Heart left ventricle (tissue), 16 donors: ENCODE results near the gene TEAD1. TPM values are rescaled to one million over a fixed set of nuclear protein-coding genes. Genes with fewer than 3 reads are reported as not detected.

Experiments
- ATAC-seq, 4 donors: fragments of 200-7000 bp; cut with Tn5 transposase; one replicate each; pipeline ENCODE4 v1.9.1; 2020 to 2022; ENCODE audit warnings: moderate library complexity in 4 of 4, mild to moderate bottlenecking in 3 of 4, moderate number of reproducible peaks in 1 of 4
- DNase-seq, 5 donors: peaks; one replicate each; pipeline ENCODE4 v3.0.0-alpha.2; 2020
- H3K27ac ChIP-seq, 12 donors: fragments of 200-600 bp; sonication (generic) in 4 of 12; one replicate each; pipeline versions ENCODE4 v1.5.0 to v1.8.0; 2016 to 2022; ENCODE audit warnings: mild to moderate bottlenecking in 2 of 12
- H3K27me3 ChIP-seq, 9 donors: fragments of 200-600 bp; sonication (generic) in 2 of 9; one replicate each; pipeline versions ENCODE4 v1.5.1 to v1.8.0; 2016 to 2022; ENCODE audit warnings: mild to moderate bottlenecking in 3 of 9
- H3K36me3 ChIP-seq, 9 donors: fragments of 200-600 bp; sonication (generic) in 2 of 9; one replicate each; pipeline versions ENCODE4 v1.5.0 to v1.8.0; 2018 to 2022; ENCODE audit warnings: mild to moderate bottlenecking in 2 of 9
- H3K4me1 ChIP-seq, 12 donors: fragments of 200-600 bp; sonication (generic) in 4 of 12; one replicate each; pipeline versions ENCODE4 v1.5.0 to v1.8.0; 2016 to 2022; ENCODE audit warnings: mild to moderate bottlenecking in 3 of 12
- H3K4me3 ChIP-seq, 12 donors: fragments of 200-600 bp; sonication (generic) in 4 of 12; one replicate each; pipeline versions ENCODE4 v1.5.0 to v1.8.0; 2017 to 2022; ENCODE audit warnings: mild to moderate bottlenecking in 9 of 12, moderate library complexity in 4 of 12
- H3K9me3 ChIP-seq, 12 donors: fragments of 200-600 bp; sonication (generic) in 4 of 12; one replicate each; pipeline versions ENCODE4 v1.5.0 to v1.8.0; 2016 to 2022; ENCODE audit warnings: mild to moderate bottlenecking in 1 of 12
- CTCF ChIP-seq, 12 donors: fragments of 200-600 bp; sonication (generic) in 4 of 12; IDR thresholded peaks; one replicate each; pipeline versions ENCODE4 v1.5.0 to v1.8.0; 2018 to 2022; ENCODE audit warnings: antibody characterized with exemption in 12 of 12, mild to moderate bottlenecking in 5 of 12
- POLR2A ChIP-seq, 2 donors: fragments of 450-650 bp; IDR thresholded peaks; one replicate each; pipeline ENCODE4 v1.6.1; 2017; ENCODE audit warnings: antibody characterized with exemption in 2 of 2, mild to moderate bottlenecking in 2 of 2, moderate library complexity in 2 of 2
- WGBS, 4 donors: extraction: QIAGEN DNeasy Blood & Tissue Kit in 2 of 4; methylation state at CpG; one replicate each; pipeline versions ENCODE4 v1.1.5 to v1.1.7; 2013 to 2018; 5-methylcytosine and 5-hydroxymethylcytosine counted together
- intact Hi-C, 10 donors: fragments of 100-400 bp; cut with DNase I; formaldehyde crosslinking; loops; one replicate each; pipeline versions ENCODE4 v1.11.1 to v1.14.2; 2022
- polyA plus RNA-seq, 2 donors: library from polyadenylated mRNA; stranded (reverse); fragments of 200-250 nt; gene quantifications; one replicate each; pipeline ENCODE4 v1.2.3, GENCODE V29; 2013
- total RNA-seq, 9 donors: library from RNA; depleted of rRNA in 2 of 9; stranded (reverse); fragments of >200 nt in 2 of 9; fragmentation: NEBNext Ultra II Directional in 3 of 9; extraction: Animal tissue kit (Norgen Biotek cat#: 25700) in 3 of 9; gene quantifications; one replicate each; pipeline versions ENCODE4 v1.1.0 to v1.2.4, GENCODE V29; 2016 to 2023
- donor health status: ischemic (EF 13 %, LVEDD 7.1; RV severe dilation, severe dysfunction).
- donor health status: healthy with polysubstance abuse.
- donor health status: DM: no; HTN: yes; CAD: no.
- donor health status: DM: no; HTN: no; CAD: no.
- donor health status: ischemic (EF 25% LVEDD 6.9; RV normal size, moderate dysfunction).
- donor health status: ischemic (EF 25% LVEDD 5.7; RV mildly dilated, moderate dysfunction).
- donor health status: healthy.
- donor health status: DM: yes; HTN: yes; CAD: no.
- donor health status: ischemic (EF 35%, LVEDD 5.7; RV mildly dilated, moderate dysfunction).
- donor health status: nonischemic (EF 11% LVEDD 7.7; RV severe dilation, severe dysfunction).
- donor health status: DM: yes; HTN: yes; CAD: no.
- donor health status: PGD.
- donor health status: ischemic (EF 29% LVEDD 5.4; RV normal size, mild dysfunction).
- donor health status: nonischemic (EF 23%, LVEDD 6.1; RV moderate dilation, normal function).

Gene TEAD1
- total and polyA plus RNA-seq, 11 donors = 14.4 to 161 (median 113) TPM

GRCh38 chr11:12689029-12689755 is 15.0 kb downstream of the TEAD1 start:
- Histone ChIP-seq H3K4me3 (no peak overlapping the region), H3K9me3 (no peaks in the 10 kb centered on the region), H3K27me3 (peaks cover 0 to 8% (median 0%) of the 10 kb centered on the region in 9 donors), H3K36me3 (no peaks in the 10 kb centered on the region), H3K27ac (peak overlapping the region in 9 of 12 donors; percentile 0 to 58 (median 33)), H3K4me1 (peaks cover 17 to 93% (median 71%) of the 10 kb centered on the region in 12 donors)
- no peak for TF ChIP-seq CTCF (IDR thresholded peaks at IDR 0.05)
- no peak for TF ChIP-seq POLR2A (IDR thresholded peaks at IDR 0.05)
- ATAC-seq (no peak), DNase-seq (no peak)
- intact Hi-C loops = loop anchor here in 2 of 10 donors (5.0 to 10.0 kb wide), 2 partner anchors 33 to 56 kb away; no protein-coding TSS in a partner anchor
- 37 to 49% (median 44%) methylated on average over 3 of the region's 3 CpGs for WGBS, 4 donors

- 94 to 99% (median 96%) methylated on average over 8 of the region's 8 CpGs for WGBS, 4 donors
- Histone ChIP-seq H3K9me3 (no peaks in the 10 kb centered on the region), H3K4me3 (no peak overlapping the region), H3K36me3 (no peaks in the 10 kb centered on the region), H3K27ac (peak overlapping the region in 5 of 12 donors; percentile 17 to 92 (median 88)), H3K4me1 (peaks cover 22 to 93% (median 76%) of the 10 kb centered on the region in 12 donors), H3K27me3 (peaks cover 0 to 15% (median 0%) of the 10 kb centered on the region in 9 donors)
- no peak for TF ChIP-seq POLR2A (IDR thresholded peaks at IDR 0.05)
- TF ChIP-seq CTCF (IDR thresholded peaks at IDR 0.05) = no peak
- intact Hi-C loops = loop anchor here in 1 of 10 donors (5.0 kb wide), 1 partner anchor 197 kb away; no protein-coding TSS in a partner anchor
- DNase-seq (no peak), ATAC-seq (no peak)
Observed at GRCh38 chr11:12690663-12691062, 16.4 kb downstream of the TEAD1 start.

- Histone ChIP-seq H3K36me3 (no peaks in the 10 kb centered on the region), H3K9me3 (no peaks in the 10 kb centered on the region), H3K4me1 (peaks cover 22 to 93% (median 74%) of the 10 kb centered on the region in 12 donors), H3K27ac (peak overlapping the region in 9 of 12 donors; percentile 1 to 92 (median 88)), H3K4me3 (no peak overlapping the region), H3K27me3 (peaks cover 0 to 15% (median 0%) of the 10 kb centered on the region in 9 donors)
- ATAC-seq = no peak
- no peak for DNase-seq
- no peak for TF ChIP-seq CTCF (IDR thresholded peaks at IDR 0.05)
- TF ChIP-seq POLR2A (IDR thresholded peaks at IDR 0.05) = no peak
- intact Hi-C loops = loop anchor here in 1 of 10 donors (5.0 kb wide), 1 partner anchor 196 kb away; no protein-coding TSS in a partner anchor
- WGBS, 4 donors = 62 to 75% (median 68%) methylated on average over 4 of the region's 4 CpGs
Observed at GRCh38 chr11:12691473-12691872, 17.3 kb downstream of the TEAD1 start.
